MCF 10A (cell line): ENCODE data around the gene TRIM69. TPM values are rescaled to one million over a fixed set of nuclear protein-coding genes. Genes with fewer than 3 reads are reported as not detected.

Experiments used
- BruUV-seq: library from RNA; stranded (reverse); fragments of 400-500 nt; replicated peaks from 2 replicates; lab custom pipeline; 2021; lab: Mats Ljungman, UMichigan
- CTCF ChIA-PET: fragments of 300-600 bp; sonication (Branson Sonifier 250); formaldehyde crosslinking; extraction: SDS; loops from one replicate; lab custom pipeline; 2021; ENCODE audit warnings: antibody characterized with exemption, inconsistent platforms; lab: Yijun Ruan, JAX
- POLR2A ChIA-PET: fragments of 300-600, 350-650 bp; sonication (Branson Sonifier 250); formaldehyde crosslinking; extraction: SDS; loops from one replicate; lab custom pipeline; 2020; ENCODE audit warnings: antibody characterized with exemption, inconsistent platforms; lab: Yijun Ruan, JAX
- DNase-seq: peaks from one replicate; pipeline ENCODE4 v3.0.0-alpha.2; 2018; ENCODE audit not compliant: unreplicated experiment
- H3K27ac Mint-ChIP-seq: one replicate; pipeline ENCODE4 v1.8.0; 2022; ENCODE audit warnings: mild to moderate bottlenecking, low read depth, mixed read lengths; ENCODE audit not compliant: unreplicated experiment
- H3K27me3 Mint-ChIP-seq: one replicate; pipeline ENCODE4 v1.8.0; 2022; ENCODE audit warnings: mixed read lengths; ENCODE audit not compliant: insufficient read depth, unreplicated experiment
- H3K36me3 Mint-ChIP-seq: one replicate; pipeline ENCODE4 v1.8.0; 2022; ENCODE audit warnings: mild to moderate bottlenecking, moderate library complexity, mixed read lengths; ENCODE audit not compliant: insufficient read depth, unreplicated experiment
- H3K4me1 Mint-ChIP-seq: one replicate; pipeline ENCODE4 v1.8.0; 2022; ENCODE audit warnings: mixed read lengths; ENCODE audit not compliant: insufficient read depth, unreplicated experiment
- H3K4me3 Mint-ChIP-seq: one replicate; pipeline ENCODE4 v1.8.0; 2022; ENCODE audit warnings: mild to moderate bottlenecking, moderate library complexity, mixed read lengths; ENCODE audit not compliant: unreplicated experiment
- H3K9me3 Mint-ChIP-seq: one replicate; pipeline ENCODE4 v1.8.0; 2022; ENCODE audit warnings: mixed read lengths; ENCODE audit not compliant: unreplicated experiment
- intact Hi-C: fragments of 100-400 bp; cut with micrococcal nuclease; formaldehyde crosslinking; loops from 2 replicates; pipeline ENCODE4 v1.14.1; 2022
- total RNA-seq: library from RNA; stranded (reverse); gene quantifications from 2 replicates; pipeline ENCODE4 v1.2.3, GENCODE V29; 2022
- TF ChIP-seq, protein P1 (sequence below): fragments of 200-600 bp; IDR thresholded peaks from one replicate; pipeline ENCODE4 v1.8.0; 2022; ENCODE audit warnings: antibody characterized with exemption, mild to moderate bottlenecking; ENCODE audit not compliant: unreplicated experiment

Gene TRIM69
- total RNA-seq, 1 experiment from 2014 or later: 8.2 TPM

DNA sequence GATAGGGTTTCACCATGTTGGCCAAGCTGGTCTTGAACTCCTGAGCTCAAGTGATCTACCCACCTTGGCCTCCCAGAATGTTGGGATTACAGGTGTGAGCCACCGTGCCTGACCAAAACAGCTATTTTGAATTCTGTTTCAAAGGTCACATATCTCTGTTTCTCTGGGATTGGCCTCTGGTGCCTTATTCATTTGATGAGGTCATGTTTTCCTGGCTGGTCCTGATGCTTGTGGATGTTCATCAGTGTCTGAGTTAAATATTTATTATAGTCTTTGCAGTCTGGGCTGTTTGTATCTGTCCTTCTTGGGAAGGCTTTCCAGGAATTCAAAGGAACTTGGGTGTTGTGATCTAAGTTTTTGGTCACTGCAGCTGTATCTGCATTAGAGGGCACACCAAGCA, 30.3 kb upstream of the TRIM69 start:
- POLR2A ChIA-PET: interaction anchor here (0.6 to 2.2 kb wide), 3 partner anchors 13 to 42 kb away, joined by 3 to 12 read pairs (median 5); partner anchors contain the start of gene SPG11
- Mint-ChIP-seq H3K27me3 (no peaks in the 10 kb centered on the region), H3K4me3 (no peak overlapping the region), H3K36me3 (no peaks in the 10 kb centered on the region), H3K27ac (no peak overlapping the region), H3K9me3 (no peaks in the 10 kb centered on the region), H3K4me1 (no peaks in the 10 kb centered on the region)
- CTCF ChIA-PET: interaction anchor here (0.9 to 3.0 kb wide), 3 partner anchors 31 to 148 kb away, joined by 3 to 15 read pairs (median 4); partner anchors contain the start of gene SPG11
- BruUV-seq: no TSS peak
- no peak for DNase-seq
- intact Hi-C loops: no loop called here
- TF ChIP-seq, protein P1, sequence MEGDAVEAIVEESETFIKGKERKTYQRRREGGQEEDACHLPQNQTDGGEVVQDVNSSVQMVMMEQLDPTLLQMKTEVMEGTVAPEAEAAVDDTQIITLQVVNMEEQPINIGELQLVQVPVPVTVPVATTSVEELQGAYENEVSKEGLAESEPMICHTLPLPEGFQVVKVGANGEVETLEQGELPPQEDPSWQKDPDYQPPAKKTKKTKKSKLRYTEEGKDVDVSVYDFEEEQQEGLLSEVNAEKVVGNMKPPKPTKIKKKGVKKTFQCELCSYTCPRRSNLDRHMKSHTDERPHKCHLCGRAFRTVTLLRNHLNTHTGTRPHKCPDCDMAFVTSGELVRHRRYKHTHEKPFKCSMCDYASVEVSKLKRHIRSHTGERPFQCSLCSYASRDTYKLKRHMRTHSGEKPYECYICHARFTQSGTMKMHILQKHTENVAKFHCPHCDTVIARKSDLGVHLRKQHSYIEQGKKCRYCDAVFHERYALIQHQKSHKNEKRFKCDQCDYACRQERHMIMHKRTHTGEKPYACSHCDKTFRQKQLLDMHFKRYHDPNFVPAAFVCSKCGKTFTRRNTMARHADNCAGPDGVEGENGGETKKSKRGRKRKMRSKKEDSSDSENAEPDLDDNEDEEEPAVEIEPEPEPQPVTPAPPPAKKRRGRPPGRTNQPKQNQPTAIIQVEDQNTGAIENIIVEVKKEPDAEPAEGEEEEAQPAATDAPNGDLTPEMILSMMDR: no peak

DNA sequence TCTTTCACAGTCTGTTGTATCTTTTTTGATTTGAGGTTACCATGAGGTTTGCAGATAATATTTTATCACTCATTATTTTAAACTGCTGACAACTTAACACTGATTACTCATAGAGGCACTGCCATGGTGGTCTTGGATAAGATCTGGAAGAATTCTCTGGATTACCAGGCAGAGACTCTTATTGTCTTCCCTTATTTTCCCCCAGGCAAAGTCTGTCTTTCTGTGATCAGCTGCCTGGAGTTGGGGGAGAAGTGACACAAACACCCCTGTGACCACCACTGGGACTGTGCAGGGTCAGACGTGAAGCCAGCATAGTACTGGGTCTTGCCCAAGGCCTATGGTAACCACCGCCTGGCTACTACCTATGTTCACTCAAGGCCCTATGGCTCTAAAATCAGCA, 29.9 kb upstream of the TRIM69 start:
- no peaks in the 10 kb centered on the region for H3K9me3 Mint-ChIP-seq
- TF ChIP-seq, protein P1: no peak
- DNase-seq: no peak
- BruUV-seq: no TSS peak
- ChIA-PET POLR2A (interaction anchor here (1.2 to 2.8 kb wide), 3 partner anchors 12 to 43 kb away, joined by 5 to 12 read pairs (median 10); partner anchors contain the start of gene SPG11), CTCF (interaction anchor here (0.7 to 3.0 kb wide), 3 partner anchors 31 to 135 kb away, joined by 3 to 15 read pairs (median 3); partner anchors contain the start of gene SPG11)
- intact Hi-C loops: no loop called here
- H3K4me3 Mint-ChIP-seq: no peak overlapping the region
- H3K27me3 Mint-ChIP-seq: no peaks in the 10 kb centered on the region
- no peak overlapping the region for H3K27ac Mint-ChIP-seq
- peaks cover 4% of the 10 kb centered on the region for H3K36me3 Mint-ChIP-seq
- H3K4me1 Mint-ChIP-seq: no peaks in the 10 kb centered on the region

DNA sequence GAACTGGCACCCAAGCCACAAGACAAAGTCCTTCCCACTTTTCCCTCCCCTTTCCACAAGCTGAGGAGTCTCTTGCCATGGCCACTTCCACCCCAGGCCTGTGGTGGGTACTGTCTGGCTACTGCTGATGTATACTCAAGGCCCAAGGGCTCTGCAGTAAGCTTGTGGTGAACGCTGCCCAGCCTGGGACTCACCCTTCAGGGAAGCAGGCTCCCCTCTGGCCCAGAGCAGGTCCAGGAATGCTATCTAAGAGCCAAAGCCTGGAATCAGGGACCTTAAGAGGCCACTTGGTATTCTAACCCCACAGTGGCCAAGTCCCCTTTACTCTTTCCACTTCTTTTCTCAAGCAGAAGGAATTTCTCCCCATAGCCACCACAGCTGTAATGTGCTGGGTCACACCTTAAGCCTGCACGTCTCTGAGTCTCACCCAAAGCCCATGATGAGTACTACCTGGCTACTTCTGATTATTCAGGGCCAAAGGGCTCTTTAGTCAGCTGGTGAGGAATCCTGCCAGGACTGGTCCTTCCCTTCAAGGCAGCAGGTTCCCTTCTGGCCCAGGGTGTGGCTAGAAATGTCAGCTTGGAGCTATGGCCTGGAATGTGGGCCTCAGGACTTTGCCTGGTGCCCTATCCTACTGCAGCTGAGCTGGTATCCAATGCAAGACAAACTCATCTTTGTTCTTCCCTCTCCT, 29.2 kb upstream of the TRIM69 start:
- POLR2A ChIA-PET: interaction anchor here (0.6 to 2.8 kb wide), 4 partner anchors 8 to 69 kb away, joined by 3 to 12 read pairs (median 6); partner anchors contain the start of gene SPG11
- Mint-ChIP-seq H3K27me3 (no peaks in the 10 kb centered on the region), H3K27ac (no peak overlapping the region), H3K9me3 (no peaks in the 10 kb centered on the region), H3K4me3 (no peak overlapping the region), H3K36me3 (peaks cover 11% of the 10 kb centered on the region), H3K4me1 (no peaks in the 10 kb centered on the region)
- intact Hi-C loops: no loop called here
- CTCF ChIA-PET: interaction anchor here (0.7 to 3.0 kb wide), 4 partner anchors 30 to 135 kb away, joined by 3 to 15 read pairs (median 4); partner anchors contain the start of gene SPG11
- no peak for DNase-seq
- TF ChIP-seq, protein P1: no peak
- BruUV-seq: no TSS peak
